NB4 (cell line): ENCODE measurements around the gene POU2AF1.

ENCODE experiments used
- CTCF ChIP-seq: IDR thresholded peaks from one replicate; pipeline ENCODE4 v1.5.1; 2012; ENCODE audit warnings: low read depth, low read length
- MAX ChIP-seq: IDR thresholded peaks from 2 replicates; pipeline ENCODE4 v1.6.1; 2011; ENCODE audit warnings: low read depth, low read length
- MYC ChIP-seq: IDR thresholded peaks from 2 replicates; pipeline ENCODE4 v1.6.1; 2011; ENCODE audit warnings: low read depth, low read length
- POLR2A ChIP-seq: IDR thresholded peaks from 2 replicates; pipeline ENCODE4 v1.6.1; 2011; ENCODE audit warnings: mild to moderate bottlenecking; ENCODE audit not compliant: insufficient read length; ENCODE audit errors: extremely low read depth

GRCh38 chr11:111334532-111335502, 44.3 kb downstream of the POU2AF1 start:
- TF ChIP-seq CTCF (no peak), POLR2A (no peak), MAX (no peak), MYC (no peak)
